ENCODE data around the gene FIZ1.

DNA sequence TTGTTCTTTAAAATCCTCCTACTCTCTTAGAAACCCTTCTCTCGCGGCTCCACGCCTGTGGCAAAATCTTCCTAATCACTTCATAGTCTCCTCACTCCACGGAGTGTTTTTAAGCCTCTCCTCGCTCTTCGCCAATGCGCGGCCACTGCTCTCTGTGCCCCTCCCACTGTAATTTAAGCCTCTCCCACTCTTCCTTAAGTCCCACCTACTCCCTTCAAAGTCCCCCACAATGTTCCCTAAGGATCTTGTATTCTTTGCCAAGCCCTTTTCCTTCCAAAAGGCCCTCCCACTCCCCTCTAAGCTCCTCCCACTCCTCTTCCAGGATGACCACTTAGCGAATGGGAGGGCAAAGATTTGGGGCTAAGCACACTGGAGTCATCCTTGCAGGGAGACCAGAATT, 1.3 kb downstream of the FIZ1 start:
- no peak for TF ChIP-seq CTCF (IDR thresholded peaks at IDR 0.05)
- TF ChIP-seq POLR2A (IDR thresholded peaks at IDR 0.05): no peak

Data from thyroid gland (tissue), 4 donors.